Measurements from ENCODE around the gene KRT72. TPM values are rescaled to one million over a fixed set of nuclear protein-coding genes. Genes with fewer than 3 reads are reported as not detected.

KRT72 gene
- total and polyA plus RNA-seq, 2 experiments from 2014 or later, result not detected

- DNase-seq (ENCODE audit: low spot score), result no peak
- H3K36me3 ChIP-seq (replicated peaks; ENCODE audit: insufficient read depth, low read depth), result no peaks in the 10 kb centered on the region
- no peaks in the 10 kb centered on the region for H3K79me2 ChIP-seq
- no peaks in the 10 kb centered on the region for H3K4me1 ChIP-seq (ENCODE audit: insufficient read depth)
- no peaks in the 10 kb centered on the region for H3K9me3 ChIP-seq (ENCODE audit: low read depth)
- H3K27ac ChIP-seq, result no peak overlapping the region
- H4K20me1 ChIP-seq (ENCODE audit: insufficient read depth, poor library complexity, severe bottlenecking), result no peaks in the 10 kb centered on the region
- H3K27me3 ChIP-seq, result peaks cover 10% of the 10 kb centered on the region
- H3K9me2 ChIP-seq (replicated peaks; ENCODE audit: insufficient read depth), result no peaks in the 10 kb centered on the region
- no peak overlapping the region for H2AFZ ChIP-seq
- no peak for TF ChIP-seq EZH2 (IDR thresholded peaks at IDR 0.05; ENCODE audit: borderline replicate concordance)
- no peak overlapping the region for H3K4me3 ChIP-seq
- no peak overlapping the region for H3K4me2 ChIP-seq
- 98% methylated on average over 10 of the region's 10 CpGs for WGBS (ENCODE audit: low lambda C conversion rate, missing lambda C conversion rate)
Observed at GRCh38 chr12:52570511-52570910, 30.8 kb downstream of the KRT72 start.

- Histone ChIP-seq H3K27me3 (peaks cover 19% of the 10 kb centered on the region), H3K79me2 (no peaks in the 10 kb centered on the region), H4K20me1 (ENCODE audit: insufficient read depth, poor library complexity, severe bottlenecking) (no peaks in the 10 kb centered on the region), H3K4me2 (no peak overlapping the region), H3K27ac (no peak overlapping the region), H3K9me3 (ENCODE audit: low read depth) (no peaks in the 10 kb centered on the region), H3K9me2 (replicated peaks; ENCODE audit: insufficient read depth) (no peaks in the 10 kb centered on the region), H3K4me1 (ENCODE audit: insufficient read depth) (no peaks in the 10 kb centered on the region), H3K4me3 (no peak overlapping the region), H3K36me3 (replicated peaks; ENCODE audit: insufficient read depth, low read depth) (no peaks in the 10 kb centered on the region), H2AFZ (no peak overlapping the region)
- no peak for TF ChIP-seq EZH2 (IDR thresholded peaks at IDR 0.05; ENCODE audit: borderline replicate concordance)
- TF ChIP-seq CTCF (IDR thresholded peaks at IDR 0.05; ENCODE audit: poor library complexity), result no peak
- no peak for TF ChIP-seq EZH2phosphoT487 (IDR thresholded peaks at IDR 0.05; ENCODE audit: low read depth, severe bottlenecking, unreplicated experiment)
- no peak for DNase-seq (ENCODE audit: low spot score)
- 95% methylated on average over 12 of the region's 12 CpGs for WGBS (ENCODE audit: low lambda C conversion rate, missing lambda C conversion rate)
Observed at GRCh38 chr12:52568111-52568510, 33.2 kb downstream of the KRT72 start.

- Histone ChIP-seq H3K27me3 (peaks cover 19% of the 10 kb centered on the region), H3K36me3 (replicated peaks; ENCODE audit: insufficient read depth, low read depth) (no peaks in the 10 kb centered on the region), H3K9me2 (replicated peaks; ENCODE audit: insufficient read depth) (no peaks in the 10 kb centered on the region), H3K4me2 (no peak overlapping the region), H3K79me2 (no peaks in the 10 kb centered on the region), H2AFZ (no peak overlapping the region), H3K27ac (no peak overlapping the region), H3K4me1 (ENCODE audit: insufficient read depth) (no peaks in the 10 kb centered on the region), H3K9me3 (ENCODE audit: low read depth) (no peaks in the 10 kb centered on the region), H3K4me3 (no peak overlapping the region), H4K20me1 (ENCODE audit: insufficient read depth, poor library complexity, severe bottlenecking) (no peaks in the 10 kb centered on the region)
- TF ChIP-seq CTCF (IDR thresholded peaks at IDR 0.05; ENCODE audit: poor library complexity), result no peak
- no peak for TF ChIP-seq EZH2 (IDR thresholded peaks at IDR 0.05; ENCODE audit: borderline replicate concordance)
- no peak for TF ChIP-seq EZH2phosphoT487 (IDR thresholded peaks at IDR 0.05; ENCODE audit: low read depth, severe bottlenecking, unreplicated experiment)
- WGBS (ENCODE audit: low lambda C conversion rate, missing lambda C conversion rate), result 83% methylated on average over 7 of the region's 8 CpGs
- DNase-seq (ENCODE audit: low spot score), result no peak
Observed at GRCh38 chr12:52566847-52567291, 34.4 kb downstream of the KRT72 start.

DNA sequence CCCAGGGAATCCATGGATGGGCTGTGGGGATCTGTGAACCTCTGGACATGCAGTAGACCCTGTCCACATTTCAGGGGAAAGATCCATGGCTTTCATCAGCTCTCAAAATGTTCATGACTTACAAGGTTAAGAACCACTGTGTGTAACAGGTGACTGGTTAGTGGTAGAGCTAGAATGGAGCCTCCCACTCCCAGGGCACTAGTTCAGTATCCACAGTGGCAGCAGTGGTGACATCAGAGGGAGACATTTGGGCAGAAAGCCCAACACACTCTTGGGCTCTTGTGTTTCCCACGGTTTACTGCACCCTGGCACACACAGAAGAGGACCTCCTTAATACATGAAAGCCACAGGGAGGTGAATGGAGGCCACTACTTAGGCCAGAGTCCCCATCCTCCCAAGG lies 36.7 kb downstream of the KRT72 start:
- H3K27me3 ChIP-seq, result peaks cover 26% of the 10 kb centered on the region
- H3K4me1 ChIP-seq (ENCODE audit: insufficient read depth), result no peaks in the 10 kb centered on the region
- no peaks in the 10 kb centered on the region for H3K9me2 ChIP-seq (replicated peaks; ENCODE audit: insufficient read depth)
- no peaks in the 10 kb centered on the region for H3K79me2 ChIP-seq
- no peaks in the 10 kb centered on the region for H3K9me3 ChIP-seq (ENCODE audit: low read depth)
- H2AFZ ChIP-seq, result no peak overlapping the region
- 50% methylated on average over 1 of the region's 1 CpG for WGBS (ENCODE audit: low lambda C conversion rate, missing lambda C conversion rate)
- no peak for DNase-seq (ENCODE audit: low spot score)
- no peak overlapping the region for H3K4me2 ChIP-seq
- no peak overlapping the region for H3K27ac ChIP-seq
- no peaks in the 10 kb centered on the region for H4K20me1 ChIP-seq (ENCODE audit: insufficient read depth, poor library complexity, severe bottlenecking)
- H3K4me3 ChIP-seq, result no peak overlapping the region
- no peak for TF ChIP-seq CTCF (IDR thresholded peaks at IDR 0.05; ENCODE audit: poor library complexity)
- no peak for TF ChIP-seq EZH2 (IDR thresholded peaks at IDR 0.05; ENCODE audit: borderline replicate concordance)
- no peak for TF ChIP-seq EZH2phosphoT487 (IDR thresholded peaks at IDR 0.05; ENCODE audit: low read depth, severe bottlenecking, unreplicated experiment)
- H3K36me3 ChIP-seq (replicated peaks; ENCODE audit: insufficient read depth, low read depth), result no peaks in the 10 kb centered on the region

Data from hepatocyte (in vitro differentiated cells).